Measurements from ENCODE around the gene CLIP2.

DNA sequence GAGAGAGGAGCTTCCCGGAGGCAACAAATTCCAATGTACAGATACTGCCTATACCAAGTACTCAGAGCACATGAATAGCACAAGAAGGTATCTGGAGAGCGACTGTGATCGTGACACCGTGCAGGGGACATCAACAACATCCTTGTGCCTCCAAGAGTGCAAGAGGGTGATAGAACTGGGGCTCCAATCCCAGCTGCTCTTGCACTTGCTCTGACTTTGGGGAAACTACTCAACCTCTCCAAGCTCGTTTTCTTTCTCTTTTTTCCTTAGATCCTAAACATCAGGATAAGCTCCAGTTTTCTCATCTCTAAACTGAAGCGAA lies 47.1 kb upstream of the CLIP2 start:
- TF ChIP-seq, protein P1, sequence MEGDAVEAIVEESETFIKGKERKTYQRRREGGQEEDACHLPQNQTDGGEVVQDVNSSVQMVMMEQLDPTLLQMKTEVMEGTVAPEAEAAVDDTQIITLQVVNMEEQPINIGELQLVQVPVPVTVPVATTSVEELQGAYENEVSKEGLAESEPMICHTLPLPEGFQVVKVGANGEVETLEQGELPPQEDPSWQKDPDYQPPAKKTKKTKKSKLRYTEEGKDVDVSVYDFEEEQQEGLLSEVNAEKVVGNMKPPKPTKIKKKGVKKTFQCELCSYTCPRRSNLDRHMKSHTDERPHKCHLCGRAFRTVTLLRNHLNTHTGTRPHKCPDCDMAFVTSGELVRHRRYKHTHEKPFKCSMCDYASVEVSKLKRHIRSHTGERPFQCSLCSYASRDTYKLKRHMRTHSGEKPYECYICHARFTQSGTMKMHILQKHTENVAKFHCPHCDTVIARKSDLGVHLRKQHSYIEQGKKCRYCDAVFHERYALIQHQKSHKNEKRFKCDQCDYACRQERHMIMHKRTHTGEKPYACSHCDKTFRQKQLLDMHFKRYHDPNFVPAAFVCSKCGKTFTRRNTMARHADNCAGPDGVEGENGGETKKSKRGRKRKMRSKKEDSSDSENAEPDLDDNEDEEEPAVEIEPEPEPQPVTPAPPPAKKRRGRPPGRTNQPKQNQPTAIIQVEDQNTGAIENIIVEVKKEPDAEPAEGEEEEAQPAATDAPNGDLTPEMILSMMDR (conservative IDR thresholded peaks at IDR 0.05; ENCODE audit: low read length): no peak
- no peak for TF ChIP-seq EZH2phosphoT487 (IDR thresholded peaks at IDR 0.05; ENCODE audit: borderline replicate concordance)

All from Loucy (cell line).